ENCODE data around the gene CYP4V2. TPM values are rescaled to one million over a fixed set of nuclear protein-coding genes. Genes with fewer than 3 reads are reported as not detected.

The CYP4V2 gene
- total RNA-seq, 4 donors from 2014 or later, result 1.4 to 18.1 (median 7.0) TPM

DNA sequence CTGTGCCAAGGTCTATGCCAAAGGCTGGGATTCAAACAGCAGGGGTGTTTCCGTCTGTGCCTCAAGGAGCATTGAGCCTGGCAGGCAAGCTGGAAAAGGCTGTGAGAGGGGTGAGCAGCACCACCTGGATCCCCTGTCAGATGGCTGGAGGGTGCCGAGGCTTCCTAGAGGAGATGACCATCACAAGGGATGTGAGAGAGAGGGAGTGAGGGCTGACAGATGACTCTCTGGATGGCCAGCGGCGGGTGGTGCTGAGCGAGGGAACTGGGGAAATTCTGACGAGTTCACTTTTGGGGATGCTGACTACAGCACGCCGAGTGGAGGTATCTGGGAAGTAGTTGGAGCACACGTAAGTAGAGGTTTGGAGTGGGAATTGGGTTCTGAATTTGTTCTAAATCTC lies 22.6 kb upstream of the CYP4V2 start:
- 91 to 94% methylated on average over 8 to 9 of the region's 9 CpGs for WGBS, 2 donors
- no peaks in the 10 kb centered on the region for H3K9me3 ChIP-seq
- no peak for DNase-seq
- peaks cover 0 to 5% (median 0%) of the 10 kb centered on the region in 3 donors for H3K36me3 ChIP-seq
- no peak for TF ChIP-seq POLR2A (IDR thresholded peaks at IDR 0.05)
- TF ChIP-seq, protein P1, sequence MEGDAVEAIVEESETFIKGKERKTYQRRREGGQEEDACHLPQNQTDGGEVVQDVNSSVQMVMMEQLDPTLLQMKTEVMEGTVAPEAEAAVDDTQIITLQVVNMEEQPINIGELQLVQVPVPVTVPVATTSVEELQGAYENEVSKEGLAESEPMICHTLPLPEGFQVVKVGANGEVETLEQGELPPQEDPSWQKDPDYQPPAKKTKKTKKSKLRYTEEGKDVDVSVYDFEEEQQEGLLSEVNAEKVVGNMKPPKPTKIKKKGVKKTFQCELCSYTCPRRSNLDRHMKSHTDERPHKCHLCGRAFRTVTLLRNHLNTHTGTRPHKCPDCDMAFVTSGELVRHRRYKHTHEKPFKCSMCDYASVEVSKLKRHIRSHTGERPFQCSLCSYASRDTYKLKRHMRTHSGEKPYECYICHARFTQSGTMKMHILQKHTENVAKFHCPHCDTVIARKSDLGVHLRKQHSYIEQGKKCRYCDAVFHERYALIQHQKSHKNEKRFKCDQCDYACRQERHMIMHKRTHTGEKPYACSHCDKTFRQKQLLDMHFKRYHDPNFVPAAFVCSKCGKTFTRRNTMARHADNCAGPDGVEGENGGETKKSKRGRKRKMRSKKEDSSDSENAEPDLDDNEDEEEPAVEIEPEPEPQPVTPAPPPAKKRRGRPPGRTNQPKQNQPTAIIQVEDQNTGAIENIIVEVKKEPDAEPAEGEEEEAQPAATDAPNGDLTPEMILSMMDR (IDR thresholded peaks at IDR 0.05), result no peak
- H3K4me3 ChIP-seq, result no peak overlapping the region
- intact Hi-C loops (cut with DNase I), result no loop called here
- no peak overlapping the region for H3K27ac ChIP-seq
- no peaks in the 10 kb centered on the region for H3K27me3 ChIP-seq
- no peaks in the 10 kb centered on the region for H3K4me1 ChIP-seq

DNA sequence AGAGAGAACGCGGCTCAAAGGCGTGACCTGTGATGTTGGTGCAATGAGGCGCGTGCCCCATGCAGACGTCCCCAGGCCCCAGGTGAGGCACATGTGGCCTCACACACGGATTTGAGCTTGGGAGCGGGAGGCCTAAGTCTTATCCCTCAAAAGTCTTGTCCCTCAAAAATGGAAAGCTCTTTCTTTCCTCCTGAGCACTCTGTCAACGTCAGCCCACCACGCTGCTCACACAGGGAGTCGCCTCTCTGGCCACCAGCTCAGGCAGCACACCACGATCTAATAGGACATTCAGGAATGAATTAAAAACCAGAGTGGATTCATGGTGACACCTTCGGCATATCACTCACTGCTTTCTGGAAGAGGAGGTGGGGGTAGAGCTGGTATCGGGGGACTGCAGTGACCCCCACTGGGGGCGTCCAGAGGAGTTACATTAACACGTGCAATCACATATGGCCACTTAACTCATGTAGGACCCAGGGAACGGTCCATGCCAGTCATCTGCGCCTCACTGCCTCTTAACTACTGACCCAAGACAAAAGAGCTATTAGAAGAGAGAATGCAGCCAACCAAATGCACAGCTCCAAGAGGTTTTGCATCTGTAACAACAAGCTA lies 21.9 kb upstream of the CYP4V2 start:
- peaks cover 0 to 5% (median 0%) of the 10 kb centered on the region in 3 donors for H3K36me3 ChIP-seq
- DNase-seq, result no peak
- no peak overlapping the region for H3K27ac ChIP-seq
- H3K4me1 ChIP-seq, result no peaks in the 10 kb centered on the region
- intact Hi-C loops (cut with DNase I), result no loop called here
- WGBS, 2 donors, result 85 to 86% methylated on average over 10 to 15 of the region's 18 CpGs
- no peaks in the 10 kb centered on the region for H3K27me3 ChIP-seq
- TF ChIP-seq, protein P1 (IDR thresholded peaks at IDR 0.05), result no peak
- TF ChIP-seq POLR2A (IDR thresholded peaks at IDR 0.05), result no peak
- no peak overlapping the region for H3K4me3 ChIP-seq
- H3K9me3 ChIP-seq, result no peaks in the 10 kb centered on the region

DNA sequence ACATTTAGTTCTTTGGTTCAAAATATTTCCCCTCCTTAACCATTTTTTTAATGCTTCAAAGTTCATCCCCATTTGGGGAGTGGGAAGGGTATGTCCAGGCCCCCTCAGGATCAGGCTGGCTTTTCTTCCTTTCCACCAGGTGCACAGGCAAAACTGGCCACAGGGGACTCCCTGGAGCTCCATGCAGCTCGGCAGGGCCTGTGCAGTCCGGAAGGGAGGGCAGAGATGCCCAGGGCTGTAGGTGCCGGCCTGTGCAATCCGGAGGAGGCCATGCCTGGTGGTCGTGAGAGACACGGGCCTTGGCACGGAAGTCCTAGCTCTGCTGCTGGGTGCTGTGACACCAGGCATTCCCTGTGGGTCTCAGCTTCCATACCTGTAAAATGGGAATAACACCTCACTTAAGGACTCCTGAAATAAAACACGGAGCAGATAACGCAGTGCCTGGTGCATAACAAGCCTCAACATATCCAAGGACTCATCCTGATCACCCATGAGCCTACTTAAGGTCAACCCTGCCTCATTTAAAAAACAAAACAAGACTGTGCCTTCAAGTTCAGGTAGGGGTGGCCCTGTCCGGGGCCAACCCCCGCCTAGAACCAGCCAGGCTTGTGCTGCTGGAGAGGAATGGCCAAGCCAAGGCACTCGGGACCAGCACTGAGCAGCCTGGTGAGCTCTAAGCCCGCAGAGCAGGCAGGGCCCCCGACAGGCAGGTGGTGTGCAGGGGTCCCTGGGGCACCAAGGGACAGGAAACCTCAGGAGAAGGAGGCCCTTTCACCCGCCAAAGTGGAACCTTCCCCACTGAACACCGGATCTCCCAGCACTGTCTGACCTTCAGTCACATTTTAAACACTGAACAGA lies 21.2 kb upstream of the CYP4V2 start:
- Histone ChIP-seq H3K27me3 (no peaks in the 10 kb centered on the region), H3K27ac (no peak overlapping the region), H3K36me3 (peaks cover 0 to 5% (median 0%) of the 10 kb centered on the region in 3 donors), H3K4me3 (no peak overlapping the region), H3K9me3 (no peaks in the 10 kb centered on the region), H3K4me1 (no peaks in the 10 kb centered on the region)
- no peak for DNase-seq
- intact Hi-C loops (cut with DNase I), result no loop called here
- WGBS, 2 donors, result 89 to 100% methylated on average over 3 to 7 of the region's 16 CpGs
- TF ChIP-seq POLR2A (IDR thresholded peaks at IDR 0.05), result no peak
- TF ChIP-seq, protein P1 (IDR thresholded peaks at IDR 0.05), result no peak

DNA sequence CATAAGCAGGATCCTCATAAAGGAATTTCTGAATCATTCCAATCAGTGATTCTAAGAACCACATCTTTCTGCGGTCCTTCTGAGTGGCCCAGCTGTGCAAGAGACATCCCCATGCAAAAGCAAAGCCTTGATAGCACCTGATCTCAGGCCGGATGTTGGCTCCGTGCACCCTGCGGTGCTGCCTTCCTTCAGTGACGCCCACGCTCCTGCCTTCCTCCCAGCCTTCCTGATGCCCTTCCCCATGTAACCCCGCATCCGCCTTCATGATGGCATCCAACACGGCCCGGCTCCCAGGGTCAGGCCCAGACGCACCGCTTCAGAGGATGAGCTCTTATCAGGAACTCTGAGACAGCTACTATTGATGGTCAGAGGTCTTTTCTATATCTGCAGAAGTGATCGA lies 20.4 kb upstream of the CYP4V2 start:
- Histone ChIP-seq H3K4me3 (no peak overlapping the region), H3K27ac (no peak overlapping the region), H3K27me3 (no peaks in the 10 kb centered on the region), H3K9me3 (no peaks in the 10 kb centered on the region), H3K36me3 (peaks cover 0 to 5% (median 0%) of the 10 kb centered on the region in 3 donors), H3K4me1 (no peaks in the 10 kb centered on the region)
- no peak for DNase-seq
- intact Hi-C loops (cut with DNase I), result no loop called here
- 83 to 87% methylated on average over 11 to 13 of the region's 13 CpGs for WGBS, 2 donors
- TF ChIP-seq, protein P1 (IDR thresholded peaks at IDR 0.05), result no peak
- TF ChIP-seq POLR2A (IDR thresholded peaks at IDR 0.05), result no peak

DNA sequence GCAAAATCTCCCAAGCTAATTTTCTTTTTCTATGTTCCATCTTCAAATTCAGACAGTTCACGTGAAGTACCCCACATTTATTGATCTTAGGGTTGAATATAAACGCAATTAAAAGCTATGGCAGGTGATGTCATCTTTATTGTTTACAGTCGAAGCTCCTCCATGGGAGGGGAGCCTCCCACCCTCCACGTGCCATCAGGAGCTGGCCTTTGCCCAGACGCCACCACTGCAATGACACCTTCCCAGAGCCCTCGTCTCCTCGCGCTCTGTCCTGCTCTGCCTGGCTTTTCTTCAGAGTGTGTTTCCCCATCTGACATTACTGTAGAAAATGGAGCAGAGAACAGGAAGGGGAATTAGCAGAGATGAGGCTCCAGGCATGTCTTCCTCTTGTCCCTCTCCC lies 18.8 kb upstream of the CYP4V2 start:
- no peaks in the 10 kb centered on the region for H3K27me3 ChIP-seq
- WGBS, 2 donors, result 56 to 71% methylated on average over 7 to 8 of the region's 8 CpGs
- TF ChIP-seq, protein P1 (IDR thresholded peaks at IDR 0.05), result no peak
- no peak for TF ChIP-seq POLR2A (IDR thresholded peaks at IDR 0.05)
- peaks cover 0 to 5% (median 0%) of the 10 kb centered on the region in 3 donors for H3K36me3 ChIP-seq
- intact Hi-C loops (cut with DNase I), result no loop called here
- DNase-seq, result no peak
- no peaks in the 10 kb centered on the region for H3K9me3 ChIP-seq
- no peak overlapping the region for H3K27ac ChIP-seq
- no peaks in the 10 kb centered on the region for H3K4me1 ChIP-seq
- H3K4me3 ChIP-seq, result no peak overlapping the region

Measured in esophagus squamous epithelium (tissue), 5 donors.